Effector CD8-positive, alpha-beta T cell (primary cell): ENCODE data around the gene METTL9.
"Not testable (repeated sequence)": the region's sequence is repeated elsewhere in the genome, so short reads cannot be mapped to it uniquely, and the experiment has no call there.

ENCODE experiments used
- DNase-seq: peaks from one replicate; lab custom pipeline; 2025; lab: John Stamatoyannopoulos, UW

Gene METTL9

GRCh38 chr16:21637032-21637968 is 37.9 kb downstream of the METTL9 start:
- no peak for DNase-seq

- no peak for DNase-seq
Observed at GRCh38 chr16:21638573-21638975, 39.2 kb downstream of the METTL9 start.

- DNase-seq, result no peak
Observed at GRCh38 chr16:21639493-21639892, 40.1 kb downstream of the METTL9 start.

- no peak for DNase-seq
Observed at GRCh38 chr16:21641916-21642315, 42.5 kb downstream of the METTL9 start.

- no peak for DNase-seq
Observed at GRCh38 chr16:21642861-21643260, 43.5 kb downstream of the METTL9 start.

GRCh38 chr16:21643785-21644184 is 44.4 kb downstream of the METTL9 start:
- DNase-seq, result no peak

GRCh38 chr16:21644674-21645073 is 45.3 kb downstream of the METTL9 start:
- no peak for DNase-seq

GRCh38 chr16:21645261-21645721 is 45.9 kb downstream of the METTL9 start:
- DNase-seq, result no peak

GRCh38 chr16:21646091-21646490 is 46.7 kb downstream of the METTL9 start:
- DNase-seq, result no peak

- DNase-seq, result no peak
Observed at GRCh38 chr16:21646721-21647561, 47.6 kb downstream of the METTL9 start.

GRCh38 chr16:21647562-21648164 is 48.3 kb downstream of the METTL9 start:
- DNase-seq, result no peak

- not testable (repeated sequence) for DNase-seq
Observed at GRCh38 chr16:21649826-21650406, 50.5 kb downstream of the METTL9 start.

GRCh38 chr16:21650521-21650920 is 51.1 kb downstream of the METTL9 start:
- no peak for DNase-seq

- DNase-seq, result no peak
Observed at GRCh38 chr16:21651515-21651914, 52.1 kb downstream of the METTL9 start.

- DNase-seq, result no peak
Observed at GRCh38 chr16:21652453-21652852, 53.1 kb downstream of the METTL9 start, which contains the start of gene IGSF6. IGSF6 (minus strand) TSS chr16:21652608; CDS start chr16:21652598, 10 bp downstream.

GRCh38 chr16:21653571-21653970 is 54.2 kb downstream of the METTL9 start:
- DNase-seq, result no peak

- DNase-seq, result no peak
Observed at GRCh38 chr16:21654466-21654865, 55.1 kb downstream of the METTL9 start.

GRCh38 chr16:21654881-21655280 is 55.5 kb downstream of the METTL9 start:
- DNase-seq, result no peak

- DNase-seq, result peak; percentile 9
Observed at GRCh38 chr16:21656795-21657768, 57.7 kb downstream of the METTL9 start.

GRCh38 chr16:21659124-21659523 is 59.7 kb downstream of the METTL9 start:
- no peak for DNase-seq
